Naive thymus-derived CD4-positive, alpha-beta T cell (primary cell): ENCODE results near the gene TRABD2A. TPM values are rescaled to one million over a fixed set of nuclear protein-coding genes. Genes with fewer than 3 reads are reported as not detected.

ENCODE experiments used
- ATAC-seq: fragments of 150-1000 bp; cut with Tn5 transposase; 2 replicates; pipeline ENCODE4 v1.10.0; 2021; ENCODE audit warnings: mild to moderate bottlenecking, moderate library complexity
- CTCF ChIA-PET: fragments of 350-600 bp; sonication (Branson Sonifier 250); formaldehyde crosslinking; loops from one replicate; lab custom pipeline; 2021; ENCODE audit warnings: antibody characterized with exemption; lab: Charles Lee
- POLR2A ChIA-PET: fragments of 350-600 bp; sonication (Branson Sonifier 250); formaldehyde crosslinking; loops from one replicate; lab custom pipeline; 2021; ENCODE audit warnings: antibody characterized with exemption, inconsistent platforms; lab: Charles Lee
- DNase-seq, 9 donors: peaks; one replicate each; pipeline versions ENCODE4 v3.0.0 to v3.0.0-alpha.2; 2020 to 2022; ENCODE audit warnings: mixed read lengths in 1 of 9
- H3K27ac ChIP-seq: one replicate; pipeline ENCODE4 v1.7.0; 2013; ENCODE audit warnings: mild to moderate bottlenecking, low read depth, low read length, moderate library complexity
- H3K27me3 ChIP-seq, 2 donors: one replicate each; pipeline ENCODE4 v1.7.0; 2013; ENCODE audit warnings: low read length in 2 of 2, mild to moderate bottlenecking in 2 of 2, moderate library complexity in 2 of 2; ENCODE audit not compliant: control insufficient read depth in 2 of 2, insufficient read depth in 2 of 2
- H3K36me3 ChIP-seq, 3 experiments: 1 replicate in 2 of 3; 2 replicates in 1 of 3; pipeline ENCODE4 v1.7.0; 2013; ENCODE audit warnings: low read length in 3 of 3, mild to moderate bottlenecking in 3 of 3, moderate library complexity in 1 of 3; ENCODE audit not compliant: insufficient read depth in 3 of 3, control insufficient read depth in 2 of 3
- H3K4me1 ChIP-seq, 2 donors: one replicate each; pipeline ENCODE4 v1.7.0; 2013; ENCODE audit warnings: low read length in 2 of 2, mild to moderate bottlenecking in 2 of 2, moderate library complexity in 1 of 2; ENCODE audit not compliant: control insufficient read depth in 2 of 2, insufficient read depth in 2 of 2
- H3K4me3 ChIP-seq: 2 replicates; pipeline ENCODE4 v1.7.0; 2013; ENCODE audit warnings: mild to moderate bottlenecking, low read length
- H3K9me3 ChIP-seq, 3 experiments: 1 replicate in 2 of 3; 2 replicates in 1 of 3; pipeline ENCODE4 v1.7.0; 2013; ENCODE audit warnings: low read length in 3 of 3; ENCODE audit not compliant: control insufficient read depth in 2 of 3
- H3K27ac Mint-ChIP-seq, 9 donors: one replicate each; pipeline ENCODE4 v1.8.0; 2020 to 2022; ENCODE audit warnings: mixed read lengths in 9 of 9, mild to moderate bottlenecking in 8 of 9, moderate library complexity in 5 of 9, inconsistent platforms in 2 of 9
- H3K27me3 Mint-ChIP-seq, 5 donors: one replicate each; pipeline ENCODE4 v1.8.0; 2021 to 2022; ENCODE audit warnings: mixed read lengths in 5 of 5, mild to moderate bottlenecking in 1 of 5
- H3K36me3 Mint-ChIP-seq, 5 donors: one replicate each; pipeline ENCODE4 v1.8.0; 2020 to 2022; ENCODE audit warnings: mixed read lengths in 5 of 5, mild to moderate bottlenecking in 3 of 5, inconsistent platforms in 1 of 5
- H3K4me1 Mint-ChIP-seq, 7 donors: one replicate each; pipeline ENCODE4 v1.8.0; 2020 to 2022; ENCODE audit warnings: mixed read lengths in 7 of 7, mild to moderate bottlenecking in 3 of 7, inconsistent platforms in 1 of 7
- H3K4me3 Mint-ChIP-seq, 10 donors: one replicate each; pipeline ENCODE4 v1.8.0; 2020 to 2022; ENCODE audit warnings: mild to moderate bottlenecking in 10 of 10, mixed read lengths in 10 of 10, moderate library complexity in 6 of 10, inconsistent platforms in 2 of 10
- H3K9me3 Mint-ChIP-seq, 11 donors: one replicate each; pipeline ENCODE4 v1.8.0; 2020 to 2022; ENCODE audit warnings: mixed read lengths in 11 of 11, mild to moderate bottlenecking in 4 of 11, inconsistent platforms in 1 of 11, moderate library complexity in 1 of 11
- intact Hi-C, 2 donors: fragments of 100-400 bp; cut with micrococcal nuclease; formaldehyde crosslinking; loops; one replicate each; pipeline ENCODE4 v1.15.1; 2023
- polyA plus RNA-seq, 2 donors: library from polyadenylated mRNA; unstranded; fragments of 300-500 nt; fragmentation: Illumina TruSeq; gene quantifications; one replicate each; pipeline ENCODE4 v1.2.3, GENCODE V29; 2021
- total RNA-seq, 6 experiments: library from RNA in 5 of 6; stranded (reverse) in 5 of 6; gene quantifications; 1 replicate in 5 of 6; 2 replicates in 1 of 6; pipeline ENCODE4 v1.2.3 and lab custom pipeline; 2021 to 2026

The TRABD2A gene
- total and polyA plus RNA-seq, 7 experiments from 2014 or later = 75.0 to 288 (median 182) TPM

DNA sequence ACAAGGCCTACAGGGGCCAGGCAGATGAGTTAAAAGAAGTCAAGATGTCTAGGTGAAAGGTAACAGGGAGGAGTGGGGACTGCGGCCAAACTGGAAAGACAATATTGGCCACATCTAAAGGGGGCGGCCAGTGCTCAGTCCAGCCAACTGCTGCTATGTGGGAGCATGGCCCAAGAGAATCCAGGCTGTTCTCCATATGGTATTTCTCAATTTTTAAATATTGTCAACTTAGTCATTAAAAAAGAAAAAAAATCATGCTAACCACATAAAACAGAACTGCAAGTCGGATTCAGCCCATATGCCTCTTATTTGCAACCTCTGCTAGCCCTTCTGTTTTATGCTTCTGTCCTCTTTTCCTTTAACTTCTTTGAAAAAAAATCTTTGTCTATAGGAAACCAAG is 14.8 kb downstream of the TRABD2A start:
- Histone ChIP-seq H3K4me3 (no peak overlapping the region), H3K9me3 (no peaks in the 10 kb centered on the region), H3K4me1 (peaks cover 11 to 75% of the 10 kb centered on the region in 2 donors), H3K36me3 (peaks cover 0 to 24% (median 6%) of the 10 kb centered on the region in 3 experiments), H3K27me3 (no peaks in the 10 kb centered on the region), H3K27ac (peak overlapping the region; percentile 73)
- peaks cover 0 to 9% (median 2%) of the 10 kb centered on the region in 11 donors for H3K9me3 Mint-ChIP-seq
- H3K4me3 Mint-ChIP-seq = peak overlapping the region in 9 of 10 donors; percentile 59 to 89 (median 72)
- DNase-seq (no peak), ATAC-seq (no peak)
- ChIA-PET POLR2A (interaction anchor here (1.1 to 12.0 kb wide), 5 partner anchors 14 to 125 kb away, joined by 4 to 261 read pairs (median 9); partner anchors contain the start of gene TRABD2A), CTCF (interaction anchor here (1.4 to 2.3 kb wide), 6 partner anchors 12 to 340 kb away, joined by 3 to 10 read pairs (median 7); no protein-coding TSS in a partner anchor)
- H3K36me3 Mint-ChIP-seq = peaks cover 9 to 49% (median 37%) of the 10 kb centered on the region in 5 donors
- H3K27me3 Mint-ChIP-seq = no peaks in the 10 kb centered on the region
- H3K27ac Mint-ChIP-seq = peak overlapping the region in 8 of 9 donors; percentile 71 to 99 (median 96)
- intact Hi-C loops = loop anchor here in 1 of 2 donors (5.0 kb wide), 1 partner anchor 349 kb away; the partner anchor contains the start of gene DNAH6
- peaks cover 51 to 97% (median 91%) of the 10 kb centered on the region in 7 donors for H3K4me1 Mint-ChIP-seq

- H3K9me3 ChIP-seq = no peaks in the 10 kb centered on the region
- ATAC-seq (peak; percentile 72), DNase-seq (peak in 5 of 9 donors; percentile 43 to 67 (median 53))
- peak overlapping the region; percentile 32 to 89 (median 74) for H3K4me3 Mint-ChIP-seq
- CTCF ChIA-PET = interaction anchor here (0.6 to 4.2 kb wide), 13 partner anchors 13 to 368 kb away, joined by 3 to 20 read pairs (median 4); no protein-coding TSS in a partner anchor
- peaks cover 51 to 97% (median 91%) of the 10 kb centered on the region in 7 donors for H3K4me1 Mint-ChIP-seq
- intact Hi-C loops = loop anchor here (1.0 to 5.0 kb wide), 12 partner anchors 16 to 370 kb away; partner anchors contain the start of genes DNAH6 (in 1 of the 2) and TRABD2A (in 1 of the 2)
- peaks cover 0 to 19% (median 6%) of the 10 kb centered on the region in 3 experiments for H3K36me3 ChIP-seq
- peaks cover 5 to 46% (median 37%) of the 10 kb centered on the region in 5 donors for H3K36me3 Mint-ChIP-seq
- H3K27me3 Mint-ChIP-seq = no peaks in the 10 kb centered on the region
- H3K27ac Mint-ChIP-seq = peak overlapping the region; percentile 70 to 99 (median 96)
- no peaks in the 10 kb centered on the region for H3K27me3 ChIP-seq
- H3K4me1 ChIP-seq = peaks cover 12 to 74% of the 10 kb centered on the region in 2 donors
- H3K27ac ChIP-seq = peak overlapping the region; percentile 73
- H3K9me3 Mint-ChIP-seq = peaks cover 0 to 9% (median 2%) of the 10 kb centered on the region in 11 donors
- no peak overlapping the region for H3K4me3 ChIP-seq
- POLR2A ChIA-PET = interaction anchor here (0.9 to 12.0 kb wide), 8 partner anchors 15 to 368 kb away, joined by 3 to 261 read pairs (median 6); partner anchors contain the start of gene TRABD2A
Observed at GRCh38 chr2:84865181-84865783, 15.6 kb downstream of the TRABD2A start.

DNA sequence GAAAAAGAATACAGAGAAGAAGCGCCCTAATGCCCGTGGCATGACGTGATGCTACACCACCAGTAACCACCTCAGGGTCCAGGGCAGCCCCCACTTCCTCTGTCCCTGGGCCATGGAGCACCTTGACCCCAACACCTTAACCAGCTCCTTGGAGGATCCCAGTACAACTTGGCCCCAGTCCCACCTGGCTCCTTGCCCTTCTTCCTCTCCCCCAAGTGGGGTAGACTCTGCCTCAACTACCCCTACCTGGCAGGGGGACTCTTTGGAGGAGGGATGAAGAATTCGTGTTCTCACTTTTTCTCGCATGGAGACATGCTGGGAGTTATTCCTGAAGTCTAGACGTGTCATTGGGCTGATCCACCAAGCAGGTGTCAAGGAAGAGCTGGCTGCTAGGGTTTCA is 18.9 kb downstream of the TRABD2A start:
- peak overlapping the region; percentile 54 to 99 (median 97) for H3K27ac Mint-ChIP-seq
- peak overlapping the region; percentile 33 to 89 (median 81) for H3K4me3 Mint-ChIP-seq
- Histone ChIP-seq H3K27ac (peak overlapping the region; percentile 73), H3K4me3 (no peak overlapping the region), H3K9me3 (no peaks in the 10 kb centered on the region), H3K4me1 (peaks cover 39 to 93% of the 10 kb centered on the region in 2 donors), H3K27me3 (no peaks in the 10 kb centered on the region), H3K36me3 (peaks cover 0 to 7% (median 6%) of the 10 kb centered on the region in 3 experiments)
- peaks cover 0 to 5% (median 0%) of the 10 kb centered on the region in 11 donors for H3K9me3 Mint-ChIP-seq
- ATAC-seq (no peak), DNase-seq (no peak)
- ChIA-PET CTCF (interaction anchor here (0.6 to 4.2 kb wide), 15 partner anchors 12 to 371 kb away, joined by 3 to 22 read pairs (median 5); no protein-coding TSS in a partner anchor), POLR2A (interaction anchor here (0.6 to 12.0 kb wide), 22 partner anchors 10 to 364 kb away, joined by 3 to 261 read pairs (median 4); partner anchors contain the start of genes TMSB10 and TRABD2A)
- H3K27me3 Mint-ChIP-seq = no peaks in the 10 kb centered on the region
- intact Hi-C loops = loop anchor here in 1 of 2 donors (5.0 kb wide), 1 partner anchor 150 kb away; no protein-coding TSS in a partner anchor
- H3K4me1 Mint-ChIP-seq = peaks cover 73 to 100% (median 96%) of the 10 kb centered on the region in 7 donors
- peaks cover 4 to 44% (median 40%) of the 10 kb centered on the region in 5 donors for H3K36me3 Mint-ChIP-seq

DNA sequence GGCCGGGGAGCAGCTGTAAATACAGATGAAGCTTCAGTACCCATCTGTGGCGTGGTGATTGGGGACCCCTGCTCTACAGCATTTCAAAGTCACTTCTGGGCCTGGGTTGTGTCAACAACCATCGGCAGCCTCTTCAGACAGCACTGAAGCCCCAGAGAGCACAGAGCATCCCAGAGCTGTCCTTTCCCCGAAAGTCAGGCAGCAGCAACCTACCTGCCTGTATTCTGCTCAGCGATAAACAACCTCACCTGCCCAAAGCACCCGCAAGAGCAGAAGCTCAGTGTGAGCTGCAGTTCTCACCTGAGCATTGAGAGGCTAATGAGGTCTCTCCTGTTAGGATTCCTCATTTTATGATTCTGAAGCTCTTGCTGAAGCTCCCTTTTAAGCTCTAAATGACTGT is 19.3 kb downstream of the TRABD2A start:
- H3K4me1 Mint-ChIP-seq = peaks cover 75 to 100% (median 96%) of the 10 kb centered on the region in 7 donors
- peak overlapping the region; percentile 22 to 89 (median 81) for H3K4me3 Mint-ChIP-seq
- CTCF ChIA-PET = interaction anchor here (0.7 to 4.2 kb wide), 10 partner anchors 11 to 370 kb away, joined by 3 to 22 read pairs (median 5); no protein-coding TSS in a partner anchor
- H3K27ac Mint-ChIP-seq = peak overlapping the region; percentile 54 to 99 (median 97)
- H3K4me1 ChIP-seq = peaks cover 44 to 93% of the 10 kb centered on the region in 2 donors
- POLR2A ChIA-PET = interaction anchor here (0.7 to 12.0 kb wide), 21 partner anchors 11 to 363 kb away, joined by 3 to 261 read pairs (median 5); partner anchors contain the start of genes TMSB10 and TRABD2A
- intact Hi-C loops = loop anchor here (1.0 to 5.0 kb wide), 3 partner anchors 15 to 151 kb away; no protein-coding TSS in a partner anchor
- no peak overlapping the region for H3K4me3 ChIP-seq
- DNase-seq = peak in 1 of 9 donors; percentile 28
- H3K36me3 Mint-ChIP-seq = peaks cover 7 to 47% (median 43%) of the 10 kb centered on the region in 5 donors
- no peaks in the 10 kb centered on the region for H3K27me3 ChIP-seq
- peak; percentile 17 for ATAC-seq
- peaks cover 0 to 5% (median 0%) of the 10 kb centered on the region in 11 donors for H3K9me3 Mint-ChIP-seq
- H3K36me3 ChIP-seq = peaks cover 0 to 7% (median 6%) of the 10 kb centered on the region in 3 experiments
- H3K27me3 Mint-ChIP-seq = no peaks in the 10 kb centered on the region
- no peaks in the 10 kb centered on the region for H3K9me3 ChIP-seq
- peak overlapping the region; percentile 73 for H3K27ac ChIP-seq

GRCh38 chr2:84858937-84859336 is 21.9 kb downstream of the TRABD2A start:
- Histone ChIP-seq H3K4me3 (peak overlapping the region; percentile 29), H3K27me3 (no peaks in the 10 kb centered on the region), H3K27ac (peak overlapping the region; percentile 72), H3K36me3 (no peaks in the 10 kb centered on the region), H3K9me3 (no peaks in the 10 kb centered on the region), H3K4me1 (peaks cover 48 to 93% of the 10 kb centered on the region in 2 donors)
- H3K27ac Mint-ChIP-seq = peak overlapping the region; percentile 71 to 99 (median 96)
- H3K27me3 Mint-ChIP-seq = no peaks in the 10 kb centered on the region
- peaks cover 0 to 8% (median 1%) of the 10 kb centered on the region in 11 donors for H3K9me3 Mint-ChIP-seq
- ATAC-seq (no peak), DNase-seq (peak in 1 of 9 donors; percentile 12)
- POLR2A ChIA-PET = interaction anchor here (0.6 to 12.0 kb wide), 7 partner anchors 12 to 209 kb away, joined by 3 to 261 read pairs (median 6); no protein-coding TSS in a partner anchor
- CTCF ChIA-PET = interaction anchor here (1.1 to 2.5 kb wide), 7 partner anchors 10 to 333 kb away, joined by 3 to 16 read pairs (median 6); no protein-coding TSS in a partner anchor
- intact Hi-C loops = loop anchor here in 1 of 2 donors (5.0 kb wide), 1 partner anchor 42 kb away; no protein-coding TSS in a partner anchor
- peak overlapping the region; percentile 73 to 89 (median 86) for H3K4me3 Mint-ChIP-seq
- H3K4me1 Mint-ChIP-seq = peaks cover 73 to 100% (median 96%) of the 10 kb centered on the region in 7 donors
- H3K36me3 Mint-ChIP-seq = peaks cover 8 to 61% (median 48%) of the 10 kb centered on the region in 5 donors
